ENCODE results near the gene MRPS2. TPM values are rescaled to one million over a fixed set of nuclear protein-coding genes. Genes with fewer than 3 reads are reported as not detected.

MRPS2 gene
- total RNA-seq, 3 donors from 2014 or later (not counting 1 experiment from before 2014, with no cell fraction given) = 15.6 to 26.7 (median 24.7) TPM

- WGBS (ENCODE audit: insufficient coverage) = 93% methylated on average over 25 of the region's 27 CpGs
- no peaks in the 10 kb centered on the region for H3K9me3 ChIP-seq (ENCODE audit: control insufficient read depth, insufficient read depth, low read length)
- no peak for ATAC-seq
- no peak overlapping the region for H3K4me3 ChIP-seq (ENCODE audit: low read length)
- no peaks in the 10 kb centered on the region for H3K36me3 Mint-ChIP-seq
- H3K36me3 ChIP-seq (ENCODE audit: control insufficient read depth, insufficient read depth, low read length) = no peaks in the 10 kb centered on the region
- H3K27me3 Mint-ChIP-seq (ENCODE audit: low read depth in 2 of 2) = no peaks in the 10 kb centered on the region
- H3K27ac Mint-ChIP-seq = no peak overlapping the region
- H3K4me3 Mint-ChIP-seq = no peak overlapping the region
- H3K9me3 Mint-ChIP-seq = no peaks in the 10 kb centered on the region
- H3K27me3 ChIP-seq (ENCODE audit: control insufficient read depth, insufficient read depth, low read length) = no peaks in the 10 kb centered on the region
- no peak for TF ChIP-seq CTCF (IDR thresholded peaks at IDR 0.05)
- intact Hi-C loops (cut with micrococcal nuclease) = no loop called here
- H3K4me1 Mint-ChIP-seq = no peaks in the 10 kb centered on the region
- H3K4me1 ChIP-seq (ENCODE audit: control insufficient read depth, insufficient read depth, low read length) = no peaks in the 10 kb centered on the region
- DNase-seq = no peak
- no peak overlapping the region for H3K27ac ChIP-seq (ENCODE audit: low read length)
Observed at GRCh38 chr9:135492886-135493669, 7.4 kb upstream of the MRPS2 start.

- Mint-ChIP-seq H3K27me3 (ENCODE audit: low read depth in 2 of 2) (no peaks in the 10 kb centered on the region), H3K9me3 (no peaks in the 10 kb centered on the region), H3K4me1 (peaks cover 6 to 8% of the 10 kb centered on the region in 2 donors), H3K27ac (no peak overlapping the region), H3K36me3 (no peaks in the 10 kb centered on the region), H3K4me3 (no peak overlapping the region)
- WGBS (ENCODE audit: insufficient coverage) = 88% methylated on average over 30 of the region's 30 CpGs
- no peaks in the 10 kb centered on the region for H3K27me3 ChIP-seq (ENCODE audit: control insufficient read depth, insufficient read depth, low read length)
- intact Hi-C loops (cut with micrococcal nuclease) = no loop called here
- no peak for DNase-seq
- no peaks in the 10 kb centered on the region for H3K36me3 ChIP-seq (ENCODE audit: control insufficient read depth, insufficient read depth, low read length)
- TF ChIP-seq CTCF (IDR thresholded peaks at IDR 0.05) = no peak
- ATAC-seq = no peak
- no peaks in the 10 kb centered on the region for H3K9me3 ChIP-seq (ENCODE audit: control insufficient read depth, insufficient read depth, low read length)
- H3K4me3 ChIP-seq (ENCODE audit: low read length) = no peak overlapping the region
- peaks cover 9% of the 10 kb centered on the region for H3K4me1 ChIP-seq (ENCODE audit: control insufficient read depth, insufficient read depth, low read length)
- H3K27ac ChIP-seq (ENCODE audit: low read length) = no peak overlapping the region
Observed at GRCh38 chr9:135494791-135495559, 5.5 kb upstream of the MRPS2 start.

GRCh38 chr9:135498381-135499126 lies 1.9 kb upstream of the MRPS2 start:
- WGBS (ENCODE audit: insufficient coverage) = 89% methylated on average over 15 of the region's 15 CpGs
- H3K4me3 Mint-ChIP-seq = no peak overlapping the region
- no peak for ATAC-seq
- H3K36me3 Mint-ChIP-seq = no peaks in the 10 kb centered on the region
- H3K4me3 ChIP-seq (ENCODE audit: low read length) = no peak overlapping the region
- H3K27me3 ChIP-seq (ENCODE audit: control insufficient read depth, insufficient read depth, low read length) = no peaks in the 10 kb centered on the region
- no peak for DNase-seq
- H3K4me1 ChIP-seq (ENCODE audit: control insufficient read depth, insufficient read depth, low read length) = peaks cover 28% of the 10 kb centered on the region
- H3K27ac ChIP-seq (ENCODE audit: low read length) = no peak overlapping the region
- H3K36me3 ChIP-seq (ENCODE audit: control insufficient read depth, insufficient read depth, low read length) = peaks cover 4% of the 10 kb centered on the region
- no peak for TF ChIP-seq CTCF (IDR thresholded peaks at IDR 0.05)
- H3K9me3 ChIP-seq (ENCODE audit: control insufficient read depth, insufficient read depth, low read length) = no peaks in the 10 kb centered on the region
- no peak overlapping the region for H3K27ac Mint-ChIP-seq
- no peaks in the 10 kb centered on the region for H3K9me3 Mint-ChIP-seq
- H3K4me1 Mint-ChIP-seq = peaks cover 11 to 29% of the 10 kb centered on the region in 2 donors
- intact Hi-C loops (cut with micrococcal nuclease) = no loop called here
- no peaks in the 10 kb centered on the region for H3K27me3 Mint-ChIP-seq (ENCODE audit: low read depth in 2 of 2)

Measured in natural killer cell (primary cell).